Osteoblast (primary cell): Measurements from ENCODE around the gene PIEZO1. TPM values are rescaled to one million over a fixed set of nuclear protein-coding genes. Genes with fewer than 3 reads are reported as not detected.

ENCODE experiments used
- DNase-seq: peaks from one replicate; pipeline ENCODE4 v3.0.0; 2011; ENCODE audit warnings: low spot score, mixed read lengths; ENCODE audit not compliant: insufficient read length; ENCODE audit errors: missing footprints
- H2AFZ ChIP-seq: 2 replicates; pipeline ENCODE4 v1.6.0; 2011; ENCODE audit warnings: mild to moderate bottlenecking, low read length
- H3K27ac ChIP-seq: 2 replicates; pipeline ENCODE4 v1.5.1; 2011; ENCODE audit warnings: mild to moderate bottlenecking, low read depth, low read length, moderate library complexity
- H3K27me3 ChIP-seq: 2 replicates; pipeline ENCODE4 v1.6.0; 2012; ENCODE audit warnings: mild to moderate bottlenecking, control low read depth, inconsistent platforms, low read length, moderate library complexity; ENCODE audit not compliant: insufficient read depth
- H3K36me3 ChIP-seq: 2 replicates; pipeline ENCODE4 v1.5.1; 2011; ENCODE audit warnings: mild to moderate bottlenecking, low read length, control low read depth, moderate library complexity; ENCODE audit not compliant: insufficient read depth
- H3K4me1 ChIP-seq: 2 replicates; pipeline ENCODE4 v1.5.1; 2011; ENCODE audit warnings: mild to moderate bottlenecking, low read length, control low read depth, moderate library complexity; ENCODE audit not compliant: insufficient read depth
- H3K4me2 ChIP-seq: 2 replicates; pipeline ENCODE4 v1.6.0; 2011; ENCODE audit warnings: mild to moderate bottlenecking, low read length; ENCODE audit not compliant: insufficient read depth
- H3K4me3 ChIP-seq: fragments of 200-600 bp; sonication (generic); 3 replicates; pipeline ENCODE4 v1.5.1; 2012; ENCODE audit warnings: mild to moderate bottlenecking, low read length, inconsistent platforms; ENCODE audit not compliant: insufficient read depth
- H3K79me2 ChIP-seq: 2 replicates; pipeline ENCODE4 v1.6.0; 2012; ENCODE audit warnings: mild to moderate bottlenecking, low read length, control low read depth, inconsistent platforms; ENCODE audit not compliant: insufficient read depth
- H3K9me3 ChIP-seq: 2 replicates; pipeline ENCODE4 v1.5.1; 2011; ENCODE audit warnings: low read depth, low read length, control low read depth
- H4K20me1 ChIP-seq: 2 replicates; pipeline ENCODE4 v1.6.0; 2012; ENCODE audit warnings: mild to moderate bottlenecking, low read length, control low read depth; ENCODE audit not compliant: insufficient read depth
- total RNA-seq: library from RNA; depleted of rRNA; stranded (reverse); fragments of >200 nt; gene quantifications from 2 replicates; pipeline ENCODE4 v1.2.3, GENCODE V29; 2012
- TF ChIP-seq, protein P1 (sequence below): IDR thresholded peaks from 2 replicates; pipeline ENCODE4 v1.5.1; 2011; ENCODE audit warnings: mild to moderate bottlenecking, low read depth, low read length, moderate library complexity; ENCODE audit errors: extremely low read depth

Gene PIEZO1
- total RNA-seq, 1 donor, result 207 TPM

DNA sequence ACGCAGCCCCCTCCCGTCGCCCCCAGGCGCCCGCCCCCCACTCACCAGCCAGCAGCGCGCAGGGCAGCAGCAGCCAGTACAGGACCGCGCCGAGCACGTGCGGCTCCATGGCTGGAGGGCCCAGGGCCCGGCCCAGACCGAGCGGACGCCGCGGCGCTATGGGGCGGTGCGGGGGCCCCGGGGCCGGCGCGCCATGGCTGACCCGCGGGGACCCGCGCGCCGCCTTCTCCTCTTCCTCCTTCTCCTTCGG lies 239 bp downstream of the PIEZO1 start:
- Histone ChIP-seq H3K4me2 (peak overlapping the region; percentile 88), H3K27ac (peak overlapping the region; percentile 41), H3K4me1 (peaks cover 38% of the 10 kb centered on the region), H3K4me3 (peak overlapping the region; percentile 82), H4K20me1 (peaks cover 40% of the 10 kb centered on the region), H3K9me3 (no peaks in the 10 kb centered on the region), H3K79me2 (peaks cover 47% of the 10 kb centered on the region), H3K27me3 (no peaks in the 10 kb centered on the region), H3K36me3 (no peaks in the 10 kb centered on the region), H2AFZ (no peak overlapping the region)
- TF ChIP-seq, protein P1, sequence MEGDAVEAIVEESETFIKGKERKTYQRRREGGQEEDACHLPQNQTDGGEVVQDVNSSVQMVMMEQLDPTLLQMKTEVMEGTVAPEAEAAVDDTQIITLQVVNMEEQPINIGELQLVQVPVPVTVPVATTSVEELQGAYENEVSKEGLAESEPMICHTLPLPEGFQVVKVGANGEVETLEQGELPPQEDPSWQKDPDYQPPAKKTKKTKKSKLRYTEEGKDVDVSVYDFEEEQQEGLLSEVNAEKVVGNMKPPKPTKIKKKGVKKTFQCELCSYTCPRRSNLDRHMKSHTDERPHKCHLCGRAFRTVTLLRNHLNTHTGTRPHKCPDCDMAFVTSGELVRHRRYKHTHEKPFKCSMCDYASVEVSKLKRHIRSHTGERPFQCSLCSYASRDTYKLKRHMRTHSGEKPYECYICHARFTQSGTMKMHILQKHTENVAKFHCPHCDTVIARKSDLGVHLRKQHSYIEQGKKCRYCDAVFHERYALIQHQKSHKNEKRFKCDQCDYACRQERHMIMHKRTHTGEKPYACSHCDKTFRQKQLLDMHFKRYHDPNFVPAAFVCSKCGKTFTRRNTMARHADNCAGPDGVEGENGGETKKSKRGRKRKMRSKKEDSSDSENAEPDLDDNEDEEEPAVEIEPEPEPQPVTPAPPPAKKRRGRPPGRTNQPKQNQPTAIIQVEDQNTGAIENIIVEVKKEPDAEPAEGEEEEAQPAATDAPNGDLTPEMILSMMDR, result no peak
- no peak for DNase-seq

DNA sequence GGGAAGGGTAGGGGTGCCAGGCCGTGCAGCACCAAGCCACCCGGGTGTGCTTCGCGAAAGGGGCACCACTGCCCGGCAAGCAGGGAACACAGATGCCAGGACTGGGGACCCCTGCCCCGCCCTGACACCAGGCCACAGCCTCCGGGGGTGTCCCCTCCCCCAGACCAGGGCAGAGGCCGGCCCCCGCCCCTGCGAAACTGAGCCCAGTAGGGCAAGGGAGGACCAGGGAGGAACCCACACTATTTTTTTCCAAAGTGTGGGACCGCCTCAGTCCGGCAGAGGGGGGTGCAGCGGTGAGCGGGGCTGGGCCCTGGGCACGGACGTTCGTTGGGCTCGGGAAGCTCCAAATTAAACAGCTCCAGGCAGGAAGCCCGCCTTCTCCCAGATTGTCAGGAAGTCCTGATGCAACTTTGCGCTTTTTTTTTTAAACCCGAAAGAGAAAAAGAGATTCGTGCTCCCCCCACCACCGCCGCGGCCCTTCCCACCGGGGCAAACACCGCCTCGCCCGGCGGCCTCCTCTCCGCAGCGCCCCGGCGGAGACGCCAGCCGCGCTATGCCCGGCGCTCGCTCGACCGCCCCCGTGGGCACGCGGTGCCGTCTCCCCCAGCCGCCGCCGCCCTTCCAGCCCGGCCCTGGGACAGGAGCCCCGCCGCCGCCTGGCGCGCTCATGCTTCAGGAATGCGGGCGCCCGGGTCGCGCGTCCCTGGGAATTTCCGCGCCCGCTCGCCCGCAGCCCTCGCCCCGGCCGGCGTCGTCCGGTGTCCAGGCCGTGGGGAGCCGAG lies 755 bp downstream of the PIEZO1 start:
- peaks cover 42% of the 10 kb centered on the region for H3K4me1 ChIP-seq
- peaks cover 46% of the 10 kb centered on the region for H4K20me1 ChIP-seq
- no peak overlapping the region for H2AFZ ChIP-seq
- peak overlapping the region; percentile 82 for H3K4me3 ChIP-seq
- H3K79me2 ChIP-seq, result peaks cover 52% of the 10 kb centered on the region
- no peaks in the 10 kb centered on the region for H3K36me3 ChIP-seq
- H3K9me3 ChIP-seq, result no peaks in the 10 kb centered on the region
- H3K27me3 ChIP-seq, result no peaks in the 10 kb centered on the region
- TF ChIP-seq, protein P1, result peak; percentile 48
- peak overlapping the region; percentile 88 for H3K4me2 ChIP-seq
- DNase-seq, result peak; percentile 95
- H3K27ac ChIP-seq, result peak overlapping the region; percentile 73

GRCh38 chr16:88783391-88784073 lies 1.5 kb downstream of the PIEZO1 start:
- Histone ChIP-seq H4K20me1 (peaks cover 53% of the 10 kb centered on the region), H2AFZ (peak overlapping the region; percentile 26)

More at GRCh38 chr16:88783391-88784073, 1.5 kb downstream of the PIEZO1 start:
- TF ChIP-seq, protein P1, result no peak
- H3K4me2 ChIP-seq, result peak overlapping the region; percentile 88
- H3K79me2 ChIP-seq, result peaks cover 60% of the 10 kb centered on the region
- peaks cover 42% of the 10 kb centered on the region for H3K4me1 ChIP-seq
- peak overlapping the region; percentile 82 for H3K4me3 ChIP-seq
- H3K27ac ChIP-seq, result peak overlapping the region; percentile 73
- H3K9me3 ChIP-seq, result no peaks in the 10 kb centered on the region
- DNase-seq, result peak; percentile 93
- no peaks in the 10 kb centered on the region for H3K36me3 ChIP-seq
- no peaks in the 10 kb centered on the region for H3K27me3 ChIP-seq
